Natural killer cell (primary cell): ENCODE results near the gene SEC16A. TPM values are rescaled to one million over a fixed set of nuclear protein-coding genes. Genes with fewer than 3 reads are reported as not detected.
A peak's percentile ranks its signal among the peaks of the same experiment; 100 is the strongest.

Experiments
- ATAC-seq, 3 donors: fragments of 150-1000 bp in 2 of 3; fragments of 200-7000 bp in 1 of 3; cut with Tn5 transposase; 1 replicate in 1 of 3; 2 replicates in 2 of 3; pipeline ENCODE4 v1.10.0; 2021; ENCODE audit warnings: mild to moderate bottlenecking in 2 of 3, moderate library complexity in 2 of 3
- DNase-seq, 2 donors: peaks; one replicate each; pipeline versions ENCODE4 v3.0.0 to v3.0.0-alpha.2; 2013 to 2021; ENCODE audit warnings: mixed read lengths in 1 of 2
- H3K27ac ChIP-seq: one replicate; pipeline ENCODE4 v1.5.1; 2013; ENCODE audit warnings: mild to moderate bottlenecking, low read length
- H3K27me3 ChIP-seq: one replicate; pipeline ENCODE4 v1.6.1; 2013; ENCODE audit warnings: low read length; ENCODE audit not compliant: control insufficient read depth, insufficient read depth
- H3K36me3 ChIP-seq: one replicate; pipeline ENCODE4 v1.6.1; 2013; ENCODE audit warnings: low read length; ENCODE audit not compliant: control insufficient read depth, insufficient read depth
- H3K4me1 ChIP-seq: one replicate; pipeline ENCODE4 v1.6.1; 2013; ENCODE audit warnings: low read length; ENCODE audit not compliant: control insufficient read depth, insufficient read depth
- H3K4me3 ChIP-seq: one replicate; pipeline ENCODE4 v1.5.1; 2013; ENCODE audit warnings: low read length
- H3K9me3 ChIP-seq: one replicate; pipeline ENCODE4 v1.6.1; 2013; ENCODE audit warnings: low read length; ENCODE audit not compliant: control insufficient read depth, insufficient read depth
- H3K27ac Mint-ChIP-seq, 2 donors: one replicate each; pipeline ENCODE4 v1.8.0; 2022; ENCODE audit warnings: mild to moderate bottlenecking in 2 of 2, mixed read lengths in 2 of 2, moderate library complexity in 1 of 2
- H3K27me3 Mint-ChIP-seq, 2 donors: one replicate each; pipeline ENCODE4 v1.8.0; 2022; ENCODE audit warnings: low read depth in 2 of 2, mixed read lengths in 2 of 2
- H3K36me3 Mint-ChIP-seq: one replicate; pipeline ENCODE4 v1.8.0; 2022; ENCODE audit warnings: mixed read lengths
- H3K4me1 Mint-ChIP-seq, 2 donors: one replicate each; pipeline ENCODE4 v1.8.0; 2022; ENCODE audit warnings: mixed read lengths in 2 of 2
- H3K4me3 Mint-ChIP-seq: one replicate; pipeline ENCODE4 v1.8.0; 2022; ENCODE audit warnings: mild to moderate bottlenecking, moderate library complexity, mixed read lengths
- H3K9me3 Mint-ChIP-seq, 2 donors: one replicate each; pipeline ENCODE4 v1.8.0; 2022; ENCODE audit warnings: mixed read lengths in 2 of 2
- CTCF ChIP-seq: fragments of 200-600 bp; IDR thresholded peaks from one replicate; pipeline ENCODE4 v1.8.0; 2022; ENCODE audit warnings: antibody characterized with exemption
- WGBS: methylation state at CpG from one replicate; pipeline ENCODE4 v1.1.7; 2013; ENCODE audit warnings: missing lambda C conversion rate; ENCODE audit not compliant: insufficient coverage; 5-methylcytosine and 5-hydroxymethylcytosine counted together
- intact Hi-C: fragments of 100-400 bp; cut with micrococcal nuclease; formaldehyde crosslinking; loops from one replicate; pipeline ENCODE4 v1.14.2; 2022
- total RNA-seq, 4 donors: library from RNA; stranded (reverse); fragments of 120-200 nt in 1 of 4; gene quantifications; one replicate each; pipeline versions ENCODE4 v1.2.3 to v1.2.4, GENCODE V29; 2013 to 2022

Gene SEC16A
- total RNA-seq, 3 donors from 2014 or later (not counting 1 experiment from before 2014, with no cell fraction given) = 84.3 to 89.0 (median 87.1) TPM

- H3K4me3 ChIP-seq = no peak overlapping the region
- H3K27me3 ChIP-seq = no peaks in the 10 kb centered on the region
- no peak for TF ChIP-seq CTCF
- H3K36me3 ChIP-seq = peaks cover 87% of the 10 kb centered on the region
- H3K36me3 Mint-ChIP-seq = no peaks in the 10 kb centered on the region
- no peaks in the 10 kb centered on the region for H3K9me3 Mint-ChIP-seq
- no peaks in the 10 kb centered on the region for H3K27me3 Mint-ChIP-seq
- peak overlapping the region in 1 of 2 donors; percentile 21 for H3K27ac Mint-ChIP-seq
- no peak overlapping the region for H3K4me3 Mint-ChIP-seq
- intact Hi-C loops = no loop called here
- DNase-seq (no peak), ATAC-seq (no peak)
- peaks cover 0 to 8% of the 10 kb centered on the region in 2 donors for H3K4me1 Mint-ChIP-seq
- no peak overlapping the region for H3K27ac ChIP-seq
- H3K4me1 ChIP-seq = no peaks in the 10 kb centered on the region
- no peaks in the 10 kb centered on the region for H3K9me3 ChIP-seq
- WGBS = 95% methylated on average over 14 of the region's 14 CpGs
Observed at GRCh38 chr9:136473354-136473721, 9.5 kb downstream of the SEC16A start.

GRCh38 chr9:136472640-136473353 is 10.0 kb downstream of the SEC16A start:
- Mint-ChIP-seq H3K4me3 (no peak overlapping the region), H3K27me3 (no peaks in the 10 kb centered on the region), H3K36me3 (no peaks in the 10 kb centered on the region), H3K27ac (no peak overlapping the region), H3K4me1 (peaks cover 0 to 7% of the 10 kb centered on the region in 2 donors), H3K9me3 (no peaks in the 10 kb centered on the region)
- no peaks in the 10 kb centered on the region for H3K9me3 ChIP-seq
- no peak overlapping the region for H3K4me3 ChIP-seq
- H3K27ac ChIP-seq = no peak overlapping the region
- DNase-seq (no peak), ATAC-seq (peak in 1 of 3 donors; percentile 22)
- WGBS = 93% methylated on average over 27 of the region's 28 CpGs
- no peak for TF ChIP-seq CTCF
- intact Hi-C loops = no loop called here
- no peaks in the 10 kb centered on the region for H3K4me1 ChIP-seq
- H3K27me3 ChIP-seq = no peaks in the 10 kb centered on the region
- peaks cover 92% of the 10 kb centered on the region for H3K36me3 ChIP-seq

GRCh38 chr9:136471802-136472487 is 10.9 kb downstream of the SEC16A start:
- peaks cover 0 to 7% of the 10 kb centered on the region in 2 donors for H3K4me1 Mint-ChIP-seq
- WGBS = 96% methylated on average over 19 of the region's 19 CpGs
- Histone ChIP-seq H3K9me3 (no peaks in the 10 kb centered on the region), H3K4me3 (no peak overlapping the region), H3K27me3 (no peaks in the 10 kb centered on the region), H3K36me3 (peaks cover 93% of the 10 kb centered on the region), H3K4me1 (no peaks in the 10 kb centered on the region), H3K27ac (no peak overlapping the region)
- no peak for TF ChIP-seq CTCF
- DNase-seq (no peak), ATAC-seq (no peak)
- H3K36me3 Mint-ChIP-seq = no peaks in the 10 kb centered on the region
- H3K4me3 Mint-ChIP-seq = no peak overlapping the region
- H3K27ac Mint-ChIP-seq = no peak overlapping the region
- H3K27me3 Mint-ChIP-seq = no peaks in the 10 kb centered on the region
- H3K9me3 Mint-ChIP-seq = no peaks in the 10 kb centered on the region
- intact Hi-C loops = no loop called here
